GM21576 (cell line): ENCODE results near the gene PMS1.
"Not testable (repeated sequence)": the region's sequence is repeated elsewhere in the genome, so short reads cannot be mapped to it uniquely, and the experiment has no call there.

ENCODE experiments used
- ATAC-seq: cut with Tn5 transposase; IDR thresholded peaks from one replicate; pipeline ENCODE4 v1.9.1; 2021; ENCODE audit warnings: mild to moderate bottlenecking, moderate library complexity; ENCODE audit not compliant: unreplicated experiment

Gene PMS1

GRCh38 chr2:189783927-189784867, at the start of gene PMS1, which contains the start of gene ORMDL1:
Gene PMS1 (plus strand): TSS chr2:189784450. CDS start chr2:189791810, 7,360 bp downstream.
Gene ORMDL1 (minus strand): TSS chr2:189784339. CDS start chr2:189782595, 1,744 bp downstream.
- ATAC-seq: peak; percentile 87

DNA sequence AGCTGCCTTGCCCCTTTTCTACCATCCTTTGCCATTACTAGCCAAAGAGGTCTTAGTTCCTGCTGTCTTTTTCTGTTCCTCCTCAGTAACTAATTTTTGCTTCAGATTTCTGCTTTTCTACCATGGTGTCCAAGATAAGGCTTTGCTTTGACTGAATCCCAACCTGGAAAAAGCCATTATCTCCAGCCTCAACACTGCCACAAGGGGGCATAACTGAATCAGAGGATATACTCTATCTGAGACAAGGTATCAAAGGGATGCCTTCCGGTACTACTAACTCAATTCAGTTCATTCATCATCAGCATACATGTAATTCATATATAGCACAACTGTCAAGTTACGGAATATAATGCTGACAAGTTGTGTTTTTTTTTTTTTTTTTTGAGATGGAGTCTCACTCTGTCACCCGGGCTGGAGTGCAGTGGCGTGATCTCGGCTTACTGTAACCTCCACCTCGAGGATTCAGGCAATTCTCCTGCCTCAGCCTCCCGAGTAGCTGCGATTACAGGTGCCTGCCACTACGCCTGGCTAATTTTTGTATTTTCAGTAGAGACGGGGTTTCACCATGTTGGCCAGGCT, 33.1 kb upstream of the PMS1 start:
- ATAC-seq: no peak

DNA sequence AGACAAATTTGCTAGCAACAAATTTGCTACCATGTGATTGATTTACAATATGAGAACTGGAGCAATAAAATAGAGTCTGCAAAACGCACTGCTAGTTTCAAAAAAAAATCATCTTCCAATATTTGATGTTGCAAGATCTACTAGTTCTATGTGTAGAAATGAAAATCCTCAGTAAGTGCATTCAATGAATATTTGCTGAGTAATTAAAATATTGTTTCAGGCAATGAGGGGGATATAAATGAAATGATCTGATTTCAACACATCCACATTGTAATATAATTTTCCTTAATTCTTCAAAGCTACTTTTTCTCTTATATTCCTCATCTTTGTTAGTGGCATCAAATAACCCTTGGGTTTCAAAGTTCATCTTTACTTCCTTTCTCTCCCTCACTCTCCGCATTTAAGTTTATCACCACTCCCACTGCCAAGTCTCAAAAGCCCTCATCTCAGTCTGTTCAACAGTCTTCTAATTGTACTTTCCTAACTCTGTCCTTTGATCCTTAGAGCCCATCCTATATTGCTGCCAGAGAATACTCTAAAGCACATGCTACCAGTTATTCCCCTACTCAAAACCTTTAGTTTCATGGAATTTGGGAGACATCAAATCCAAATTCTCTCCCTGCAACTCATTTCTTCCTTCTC, 27.8 kb upstream of the PMS1 start:
- no peak for ATAC-seq

DNA sequence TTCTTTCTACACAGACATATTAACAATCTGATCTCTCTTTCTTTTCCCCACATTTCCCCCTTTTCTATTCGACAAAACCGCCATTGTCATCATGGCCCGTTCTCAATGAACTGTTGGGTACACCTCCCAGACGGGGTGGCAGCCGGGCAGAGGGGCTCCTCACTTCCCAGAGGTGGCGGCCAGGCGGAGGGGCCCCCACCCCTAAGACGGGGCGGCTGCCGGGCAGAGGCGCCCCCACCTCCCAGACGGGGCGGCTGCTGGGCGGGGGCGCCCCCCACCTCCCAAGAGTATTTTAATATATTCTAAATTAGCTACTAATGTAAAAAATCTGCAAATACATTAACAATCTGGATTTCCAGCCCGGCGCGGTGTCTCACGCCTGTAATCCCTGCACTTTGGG, 24.1 kb upstream of the PMS1 start:
- not testable (repeated sequence) for ATAC-seq

GRCh38 chr2:189762229-189762550, 22.1 kb upstream of the PMS1 start:
- ATAC-seq: no peak

DNA sequence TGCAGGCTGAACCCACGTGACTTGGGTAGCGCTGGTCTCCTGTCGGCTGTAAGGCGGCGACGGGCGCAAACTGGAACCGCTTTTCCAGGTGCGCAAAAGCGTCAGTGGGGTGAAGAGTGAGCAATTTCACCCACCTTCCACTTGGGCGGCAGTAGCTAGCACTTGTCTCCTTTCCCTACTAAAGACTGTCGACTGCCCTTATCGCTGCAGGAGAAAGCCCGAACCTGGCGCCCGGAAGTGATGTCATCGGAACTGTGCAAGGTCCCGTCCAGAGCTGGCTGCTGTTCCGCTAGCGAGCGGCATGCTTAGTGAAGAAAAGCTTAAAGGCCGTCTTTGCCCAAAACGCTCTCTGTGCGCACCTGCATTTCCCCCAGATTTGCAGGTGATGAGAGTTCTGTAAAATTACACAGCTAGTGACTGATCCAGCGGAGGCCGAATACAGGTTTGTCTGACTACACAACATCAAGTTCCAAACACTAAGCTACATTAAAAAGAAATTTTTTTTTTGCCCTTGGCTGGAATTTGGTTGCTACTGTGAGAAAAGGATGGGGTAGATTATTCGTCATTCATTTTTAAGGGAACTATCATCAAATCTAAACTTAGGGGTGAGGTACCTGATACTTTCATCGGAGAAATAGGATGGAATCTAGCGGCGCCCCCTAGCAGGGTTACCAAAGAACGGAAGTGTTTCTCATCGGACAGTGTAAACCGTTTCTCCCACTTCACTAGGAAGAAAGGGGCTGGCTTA, 21.5 kb upstream of the PMS1 start, which contains the start of gene OSGEPL1:
OSGEPL1 (minus strand) TSS at position 242 of the 748 bp plus-strand sequence. CDS start 1,152 bp downstream, outside the sequence.
- peak; percentile 96 for ATAC-seq

DNA sequence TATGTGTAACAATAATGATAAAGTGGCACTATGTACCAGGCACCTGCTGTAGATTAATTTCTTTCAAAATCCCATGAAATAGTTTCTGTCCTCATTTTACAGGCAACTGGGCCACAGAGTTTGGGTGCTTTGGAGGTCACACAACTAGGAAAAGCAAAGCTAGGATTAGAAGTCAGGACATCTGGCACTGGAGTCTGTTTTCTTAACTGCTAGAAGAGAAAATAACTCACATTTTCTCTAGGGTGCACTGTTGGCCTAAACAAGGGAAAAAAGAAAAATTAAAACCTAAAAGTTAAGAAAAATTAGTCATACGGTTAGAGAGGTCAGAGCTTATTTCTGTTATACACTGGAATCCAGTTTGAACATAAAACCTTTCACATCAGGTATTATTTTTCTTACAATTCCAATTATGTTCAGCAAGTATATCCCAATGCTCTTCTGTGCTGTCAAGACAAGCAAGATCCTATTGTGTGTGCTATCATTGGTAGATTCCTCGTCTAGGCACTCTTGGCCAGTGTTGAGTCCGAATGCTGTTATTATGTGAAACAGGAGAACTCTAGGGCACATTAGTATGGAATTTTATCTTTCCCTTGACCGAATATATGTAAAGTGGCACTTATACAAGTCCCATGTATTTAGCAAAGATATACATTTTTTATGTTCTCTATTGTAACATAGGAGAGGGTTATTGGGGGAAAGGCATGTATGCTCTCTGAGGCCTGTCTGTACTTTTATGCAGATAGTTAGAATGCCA, 20.2 kb upstream of the PMS1 start:
- ATAC-seq: no peak

GRCh38 chr2:189770590-189771322, 13.5 kb upstream of the PMS1 start:
- no peak for ATAC-seq

DNA sequence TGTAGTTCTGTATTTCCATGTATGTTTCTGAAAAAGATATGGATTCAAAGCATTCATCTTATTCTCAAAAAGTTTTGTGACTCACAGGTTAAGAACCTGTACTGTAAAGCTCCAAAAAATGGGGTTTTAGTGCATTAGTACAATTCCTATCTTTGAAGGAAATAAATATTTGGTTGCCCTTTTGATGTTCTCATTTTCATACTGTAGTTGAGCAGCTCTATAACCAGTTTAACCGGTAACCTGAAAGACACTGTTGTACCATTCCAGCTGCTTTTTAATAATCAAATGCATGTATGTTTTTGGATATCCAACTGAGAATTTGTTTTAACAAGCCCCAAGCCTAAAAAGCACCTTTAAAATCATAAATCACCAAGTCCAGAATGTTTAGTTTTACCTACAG, 12.0 kb upstream of the PMS1 start:
- no peak for ATAC-seq

GRCh38 chr2:189782221-189782671, 2.0 kb upstream of the PMS1 start:
- ATAC-seq: no peak

- ATAC-seq: peak; percentile 28
Measured at GRCh38 chr2:189783451-189783926, 761 bp upstream of the PMS1 start.

- ATAC-seq: no peak
Measured at GRCh38 chr2:189791338-189792042, 7.2 kb downstream of the PMS1 start.

- ATAC-seq: no peak
Measured at GRCh38 chr2:189794310-189794709, 10.1 kb downstream of the PMS1 start.

DNA sequence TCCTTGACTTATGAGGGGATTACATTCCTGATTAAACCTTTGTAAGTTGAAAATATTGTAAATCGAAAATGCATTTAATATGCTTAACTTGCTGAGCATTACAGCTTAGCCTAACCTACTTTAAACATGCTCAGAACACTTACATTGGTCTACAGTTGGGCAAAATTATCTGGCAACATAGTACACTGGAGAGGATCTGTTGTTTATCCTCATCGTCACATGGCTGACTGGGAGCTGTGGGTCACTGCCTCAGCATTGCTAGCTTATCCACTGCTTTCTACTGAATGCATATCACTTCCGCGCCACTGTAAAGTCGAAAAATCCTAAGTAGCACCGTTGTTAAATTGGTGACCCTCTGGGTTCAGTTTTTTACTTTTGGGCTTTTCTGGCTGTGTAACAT, 13.7 kb downstream of the PMS1 start:
- no peak for ATAC-seq

DNA sequence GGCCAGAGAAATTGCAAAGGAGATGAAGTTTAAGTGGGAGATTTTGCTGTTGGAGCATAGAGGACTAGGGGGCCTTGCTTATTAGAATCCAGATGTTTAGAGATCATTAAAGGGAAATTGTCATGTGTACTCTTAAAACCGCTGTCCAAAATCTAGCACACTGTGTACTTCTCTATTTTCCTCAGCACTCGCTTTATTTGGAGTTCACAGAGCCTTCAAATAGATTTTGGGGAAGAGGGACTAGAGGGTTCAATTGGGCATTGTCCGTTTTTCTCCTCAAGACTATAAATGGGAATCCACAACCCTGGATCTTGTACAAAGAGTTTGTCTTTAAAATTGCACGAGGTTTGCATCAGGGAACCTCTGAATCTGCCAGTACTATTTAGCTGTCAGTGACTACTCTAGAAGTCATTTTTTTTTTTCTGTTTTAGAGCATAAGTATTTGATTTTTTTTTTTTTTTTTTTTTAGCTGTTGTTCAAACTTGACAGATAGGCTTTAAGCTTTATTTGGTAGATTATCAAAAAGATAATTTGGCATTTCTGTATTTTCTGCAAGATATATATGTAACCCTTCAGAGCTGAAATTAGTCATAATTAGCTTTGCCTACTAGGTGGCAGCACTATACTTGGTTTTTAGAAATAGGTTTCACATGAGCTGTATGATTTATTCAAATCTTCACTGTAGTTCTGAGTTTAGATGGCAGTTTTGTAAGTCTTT, 14.2 kb downstream of the PMS1 start:
- ATAC-seq: peak; percentile 61

DNA sequence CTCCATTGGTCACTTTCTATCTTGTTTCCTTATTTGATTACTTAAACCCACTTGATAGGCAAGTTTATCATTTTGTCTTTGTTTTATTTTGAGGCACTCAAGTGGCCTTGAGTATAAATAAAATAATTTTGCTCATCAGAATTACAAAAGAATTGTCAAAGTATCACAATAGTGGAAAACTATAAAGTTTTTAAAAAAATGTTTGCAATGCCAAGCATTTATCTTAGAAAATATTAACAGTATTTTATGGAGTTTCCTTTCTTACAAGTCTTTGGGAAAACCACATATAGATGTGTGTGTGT, 14.7 kb downstream of the PMS1 start:
- no peak for ATAC-seq

DNA sequence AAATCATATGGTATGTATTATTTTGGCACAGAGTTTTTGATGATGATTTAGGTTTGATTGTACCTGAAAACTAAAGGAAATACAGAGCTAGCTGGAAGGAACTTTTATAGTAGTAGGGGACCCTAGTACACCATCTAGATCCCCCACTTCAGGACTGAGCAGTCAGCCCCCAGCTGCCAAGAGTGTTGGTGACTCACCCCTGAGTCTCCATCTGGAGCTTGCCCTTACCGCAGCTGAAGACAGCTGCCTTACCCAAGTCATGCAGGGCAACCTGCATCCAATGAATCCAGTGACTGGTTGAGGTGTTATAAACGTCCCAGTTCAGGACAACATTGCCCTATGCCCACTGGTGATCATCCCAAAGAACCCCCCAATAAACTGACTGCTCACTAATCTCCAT, 15.3 kb downstream of the PMS1 start:
- no peak for ATAC-seq

DNA sequence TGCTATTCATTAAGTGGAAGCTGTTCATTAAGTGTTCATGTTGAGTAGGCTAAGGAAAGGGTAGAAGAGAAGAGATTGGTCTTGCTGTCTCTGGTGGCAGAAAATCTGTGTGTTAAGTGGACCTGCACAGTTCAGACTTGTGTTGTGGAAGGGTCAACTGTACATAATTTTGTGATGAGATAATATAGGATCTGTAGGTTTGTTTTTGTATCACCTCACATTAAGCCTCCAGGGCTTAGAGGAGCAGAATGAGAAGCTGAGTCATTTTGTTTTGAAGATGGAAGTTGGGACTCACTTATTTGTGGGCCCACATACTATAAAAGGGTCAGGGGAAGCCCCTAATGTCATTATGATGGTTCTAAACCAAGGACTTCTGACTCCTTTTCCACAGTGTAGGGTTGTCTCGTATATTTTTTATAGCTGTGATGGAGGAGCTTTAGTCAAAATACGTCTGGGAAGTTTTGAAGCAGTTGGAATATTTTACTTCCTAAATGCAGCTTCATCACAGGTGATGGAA, 18.2 kb downstream of the PMS1 start:
- ATAC-seq: no peak
